Measurements from ENCODE around the gene GRAMD1A. TPM values are rescaled to one million over a fixed set of nuclear protein-coding genes. Genes with fewer than 3 reads are reported as not detected.
A peak's percentile ranks its signal among the peaks of the same experiment; 100 is the strongest.

Gene GRAMD1A
- total and polyA plus RNA-seq, 9 of the 15 experiments (the other 6 are each of a cell fraction or from before 2014, with no cell fraction given), result 1.4 to 63.8 (median 38.5) TPM

GRCh38 chr19:35066691-35067563, 66.8 kb downstream of the GRAMD1A start (continued):
- no peak for TF ChIP-seq MTF1 (CRISPR knock-in tag; IDR thresholded peaks at IDR 0.05; ENCODE audit: borderline replicate concordance)
- peak; percentile 17 to 40; a peak in 1 of 4 replicates for TF ChIP-seq ZMIZ1 (IDR thresholded peaks at IDR 0.05; ENCODE audit: low read depth in 2 of 2, low read length in 2 of 2)
- 0 out of 2 replicates have a peak, but pooled peaks have one; percentile 40 for TF ChIP-seq GABPA (tag; conservative IDR thresholded peaks at IDR 0.05; ENCODE audit: low read depth)
- TF ChIP-seq SMARCA5 (IDR thresholded peaks at IDR 0.05), result peak; percentile 60; the same call in 1 of the 2 replicates
- no peak for TF ChIP-seq BRF1 (IDR thresholded peaks at IDR 0.05; ENCODE audit: borderline replicate concordance, extremely low read depth, insufficient read length)
- TF ChIP-seq CC2D1A (IDR thresholded peaks at IDR 0.05), result peak; percentile 53
- peak; percentile 46; the same call in 1 of the 2 replicates for TF ChIP-seq C11orf30 (IDR thresholded peaks at IDR 0.05; ENCODE audit: low read depth)
- TF ChIP-seq SNIP1 (IDR thresholded peaks at IDR 0.05; ENCODE audit: low read depth), result no peak
- TF ChIP-seq ZNF384 (IDR thresholded peaks at IDR 0.05; ENCODE audit: low read depth, low read length), result peak; percentile 34; the same call in 1 of the 2 replicates
- TF ChIP-seq CBFB (CRISPR knock-in tag; IDR thresholded peaks at IDR 0.05), result no peak
- TF ChIP-seq KAT2B (IDR thresholded peaks at IDR 0.05; ENCODE audit: low read depth, low read length), result no peak
- TF ChIP-seq ARID1B (IDR thresholded peaks at IDR 0.05), result no peak
- TF ChIP-seq LEF1 (IDR thresholded peaks at IDR 0.05), result no peak
- TF ChIP-seq RAD51 (IDR thresholded peaks at IDR 0.05; ENCODE audit: borderline replicate concordance, low read depth), result peak; percentile 97
- 0 out of 2 replicates have a peak, but pooled peaks have one; percentile 38 for TF ChIP-seq HDGF (IDR thresholded peaks at IDR 0.05)
- peak; percentile 98 for TF ChIP-seq TOE1 (IDR thresholded peaks at IDR 0.05; ENCODE audit: borderline replicate concordance)
- no peak for TF ChIP-seq TOE1 (CRISPR knock-in tag; IDR thresholded peaks at IDR 0.05; ENCODE audit: borderline replicate concordance, low read depth)
- no peak for TF ChIP-seq KHSRP (IDR thresholded peaks at IDR 0.05)
- TF ChIP-seq RB1 (IDR thresholded peaks at IDR 0.05; ENCODE audit: low read depth), result peak; percentile 63
- TF ChIP-seq RCOR1 (IDR thresholded peaks at IDR 0.05; ENCODE audit: borderline replicate concordance in 1 of 2, low read depth in 2 of 2, low read length in 2 of 2), result peak in 1 of 2 experiments; percentile 44; a peak in 2 of 4 replicates
- TF ChIP-seq CTCF (IDR thresholded peaks at IDR 0.05 in 2 of 3, conservative IDR thresholded peaks at IDR 0.05 in 1 of 3; ENCODE audit: insufficient read depth in 2 of 3, low read depth in 1 of 3, low read length in 3 of 3), result peak; percentile 89 to 94 (median 94)
- no peak for TF ChIP-seq YBX1 (IDR thresholded peaks at IDR 0.05)
- TF ChIP-seq ATF1 (CRISPR knock-in tag; IDR thresholded peaks at IDR 0.05), result no peak
- TF ChIP-seq ATF1 (tag; IDR thresholded peaks at IDR 0.05), result peak; percentile 78
- peak; percentile 30; the same call in 1 of the 2 replicates for TF ChIP-seq EGR1 (conservative IDR thresholded peaks at IDR 0.05)
